K562 (cell line): ENCODE measurements around the gene COL21A1. TPM values are rescaled to one million over a fixed set of nuclear protein-coding genes. Genes with fewer than 3 reads are reported as not detected.

ENCODE experiments used
- ATAC-seq: fragments of 200-7000 bp; cut with Tn5 transposase; 3 replicates; pipeline ENCODE4 v1.9.1; 2020; ENCODE audit warnings: moderate library complexity
- BruUV-seq: library from RNA; stranded (reverse); fragments of 400-500 nt; replicated peaks from 2 replicates; lab custom pipeline; 2021; lab: Mats Ljungman, UMichigan
- CTCF ChIA-PET: fragments of 300-600 bp; formaldehyde crosslinking; extraction: SDS; loops from one replicate; lab custom pipeline; 2021; ENCODE audit warnings: low intra/inter-chr PET ratio; lab: Yijun Ruan, JAX
- POLR2A ChIA-PET: fragments of 300-600, 350-650 bp; sonication (Branson Sonifier 250); formaldehyde crosslinking; extraction: SDS; loops from one replicate; lab custom pipeline; 2021; ENCODE audit warnings: antibody characterized with exemption, inconsistent platforms; lab: Yijun Ruan, JAX
- DNase-seq, 4 experiments: peaks; one replicate each; pipeline versions ENCODE4 v3.0.0 to v3.0.0-alpha.2; 2011 to 2018; ENCODE audit warnings: low spot score in 3 of 4, mixed read lengths in 3 of 4; ENCODE audit errors: extremely low read depth in 1 of 4
- FAIRE-seq: peaks from 2 replicates; lab custom pipeline; 2011; peaks lifted over from hg19 to GRCh38; lab: Jason Lieb, UNC
- H2AFZ ChIP-seq: 2 replicates; pipeline ENCODE4 v1.6.0; 2011; ENCODE audit warnings: low read depth, low read length, control low read depth, inconsistent platforms
- H3K27ac ChIP-seq: fragments of 200-600 bp; 3 replicates; pipeline ENCODE4 v1.8.0; 2011; ENCODE audit warnings: low read depth, mild to moderate bottlenecking, control low read depth, inconsistent platforms, low read length, moderate library complexity, mixed read lengths; ENCODE audit errors: extremely low read depth
- H3K27me3 ChIP-seq, 2 experiments: fragments of 300-600 bp in 1 of 2; 2 replicates in 1 of 2; 3 replicates in 1 of 2; pipeline versions ENCODE4 v1.6.0 to v1.8.0; 2011; ENCODE audit warnings: inconsistent platforms in 2 of 2, low read length in 2 of 2, mild to moderate bottlenecking in 1 of 2, mixed read lengths in 1 of 2, moderate library complexity in 1 of 2; ENCODE audit not compliant: control insufficient read depth in 2 of 2, insufficient read depth in 2 of 2
- H3K36me3 ChIP-seq: fragments of 300-600 bp; 3 replicates; pipeline ENCODE4 v1.8.0; 2011; ENCODE audit warnings: mild to moderate bottlenecking, low read length, inconsistent platforms; ENCODE audit not compliant: control insufficient read depth, insufficient read depth
- H3K4me1 ChIP-seq, 2 experiments: fragments of 200-600 bp in 1 of 2; replicated peaks in 1 of 2; 2 replicates in 1 of 2; 3 replicates in 1 of 2; pipeline versions ENCODE4 v1.5.1 to v1.8.0; 2011; ENCODE audit warnings: inconsistent platforms in 2 of 2, low read length in 2 of 2, mild to moderate bottlenecking in 1 of 2, mixed read lengths in 1 of 2, moderate library complexity in 1 of 2; ENCODE audit not compliant: control insufficient read depth in 2 of 2, insufficient read depth in 2 of 2
- H3K4me2 ChIP-seq: 2 replicates; pipeline ENCODE4 v1.6.1; 2011; ENCODE audit warnings: low read length, control low read depth, inconsistent platforms, mixed read lengths; ENCODE audit not compliant: insufficient read depth
- H3K4me3 ChIP-seq: fragments of 200-600 bp; sonication (generic), shearing (Covaris generic); 2 replicates; pipeline ENCODE4 v1.5.1; 2016; ENCODE audit warnings: control low read depth, inconsistent platforms
- H3K79me2 ChIP-seq: fragments of 200-600 bp; 3 replicates; pipeline ENCODE4 v1.8.0; 2011; ENCODE audit warnings: low read length, inconsistent platforms; ENCODE audit not compliant: control insufficient read depth, insufficient read depth
- H3K9ac ChIP-seq, 2 experiments: 2 replicates each; pipeline versions ENCODE4 v1.6.0 to v1.6.1; 2011; ENCODE audit warnings: low read depth in 2 of 2, low read length in 2 of 2, control low read depth in 1 of 2, inconsistent platforms in 1 of 2, mild to moderate bottlenecking in 1 of 2, mixed read lengths in 1 of 2; ENCODE audit not compliant: insufficient read depth in 1 of 2
- H3K9me1 ChIP-seq: one replicate; pipeline ENCODE4 v1.6.0; 2011; ENCODE audit warnings: inconsistent platforms, mild to moderate bottlenecking, low read length, moderate library complexity; ENCODE audit not compliant: control insufficient read depth, insufficient read depth
- H3K9me3 ChIP-seq: replicated peaks from 2 replicates; pipeline ENCODE4 v1.5.1; 2011; ENCODE audit warnings: low read depth, low read length, inconsistent platforms; ENCODE audit not compliant: control insufficient read depth, insufficient read depth
- H4K20me1 ChIP-seq: replicated peaks from 2 replicates; pipeline ENCODE4 v1.6.1; 2011; ENCODE audit warnings: low read length, inconsistent platforms, mixed read lengths; ENCODE audit not compliant: control insufficient read depth, insufficient read depth
- CEBPG ChIP-seq, 3 experiments: fragments of 200-800 bp in 1 of 3; sonication (Bioruptor generic) in 1 of 3; sonication (generic) in 1 of 3; formaldehyde crosslinking in 1 of 3; IDR thresholded peaks in 2 of 3; conservative IDR thresholded peaks in 1 of 3; 2 replicates each; pipeline versions ENCODE4 v1.6.1 to v1.8.0; 2016 to 2022; ENCODE audit warnings: missing compliant biosample characterization in 2 of 3, missing genetic modification characterization in 2 of 3, mild to moderate bottlenecking in 1 of 3, missing genetic modification reagents in 1 of 3
- NFE2L1 ChIP-seq: fragments of 450-650 bp; IDR thresholded peaks from 2 replicates; pipeline ENCODE4 v1.6.1; 2016; ENCODE audit warnings: missing genetic modification characterization, low read depth, mild to moderate bottlenecking, missing compliant biosample characterization, moderate library complexity, borderline replicate concordance
- POLR2AphosphoS2 ChIP-seq: IDR thresholded peaks from 2 replicates; pipeline ENCODE4 v1.6.1; 2012; ENCODE audit warnings: low read length, improper control_type of control experiment
- WGBS: fragments of 100-300 bp; shearing (Covaris generic); methylation state at CpG from one replicate; pipeline ENCODE4 v1.1.6; 2016; ENCODE audit warnings: low coverage, mixed read lengths; ENCODE audit not compliant: insufficient coverage; ENCODE audit errors: missing lambda C conversion rate; 5-methylcytosine and 5-hydroxymethylcytosine counted together
- in situ Hi-C: fragments of 300-500 bp; cut with MboI; formaldehyde crosslinking; loops from 4 replicates; pipeline ENCODE4 v1.15.0; 2018; ENCODE audit warnings: inconsistent platforms, mixed read lengths
- intact Hi-C: fragments of 100-400 bp; cut with micrococcal nuclease; formaldehyde crosslinking; loops from 2 replicates; pipeline ENCODE4 v1.14.2; 2022
- polyA plus RNA-seq, 8 experiments: library from polyadenylated mRNA; depleted of rRNA in 4 of 8; stranded (reverse) in 5 of 8; unstranded in 3 of 8; fragments of >200 nt; fragmentation: Nextera tagmentation in 2 of 8; fragmentation: Illumina TruSeq in 1 of 8; extraction: Ambion mirVana in 2 of 8; extraction: Trizol in 1 of 8; gene quantifications; 2 replicates each; pipeline versions ENCODE4 v1.2.1 to v1.2.3, GENCODE V29; 2011 to 2014; ENCODE audit warnings: inconsistent platforms in 1 of 8, missing spikeins in 1 of 8
- total RNA-seq, 7 experiments: library from RNA; depleted of rRNA in 6 of 7; stranded (reverse); fragments of >200 nt in 6 of 7; fragmentation: Illumina TruSeq in 2 of 7; extraction: Trizol in 2 of 7; gene quantifications; 2 replicates each; pipeline versions ENCODE4 v1.2.1 to v1.2.3, GENCODE V29; 2011 to 2021; ENCODE audit warnings: low replicate concordance in 1 of 7
- TF ChIP-seq, protein P1 (sequence below): sonication (generic); formaldehyde crosslinking; IDR thresholded peaks from 2 replicates; pipeline ENCODE4 v1.9.0; 2022; ENCODE audit warnings: mild to moderate bottlenecking, missing genetic modification reagents
- TF ChIP-seq, protein P2 (sequence below): conservative IDR thresholded peaks from 2 replicates; pipeline ENCODE4 v1.6.1; 2011; ENCODE audit warnings: low read depth, mild to moderate bottlenecking, low read length; ENCODE audit not compliant: control insufficient read depth
- TF ChIP-seq, protein P3 (sequence below): fragments of 250-450 bp; sonication (Bioruptor Pico); IDR thresholded peaks from 2 replicates; pipeline ENCODE4 v1.8.0; 2021; ENCODE audit warnings: moderate library complexity, mild to moderate bottlenecking, inconsistent platforms

COL21A1 gene
- total and polyA plus RNA-seq, 9 of the 15 experiments (the other 6 are each of a cell fraction or from before 2014, with no cell fraction given) = 0.03 to 0.76 (median 0.25) TPM

DNA sequence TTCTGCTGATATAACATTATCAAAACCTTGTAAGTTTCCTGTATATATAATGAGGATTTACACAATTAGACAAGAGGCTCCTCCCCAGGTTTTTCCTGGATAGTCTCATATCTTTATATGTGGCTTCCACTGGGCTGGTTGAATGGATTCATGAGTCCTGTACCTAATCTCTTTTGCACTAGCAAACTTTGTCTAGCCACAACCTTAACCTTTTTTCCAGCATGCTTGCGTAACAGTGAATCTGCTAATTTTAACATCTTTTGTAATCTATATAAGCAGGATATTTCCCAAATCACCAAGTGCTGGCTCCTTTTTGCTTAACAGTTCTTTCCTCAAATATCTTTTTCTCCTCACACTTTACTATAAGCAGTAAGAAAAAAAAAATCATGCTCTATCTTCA lies 153.6 kb downstream of the COL21A1 start (continued):
- TF ChIP-seq, protein P1, sequence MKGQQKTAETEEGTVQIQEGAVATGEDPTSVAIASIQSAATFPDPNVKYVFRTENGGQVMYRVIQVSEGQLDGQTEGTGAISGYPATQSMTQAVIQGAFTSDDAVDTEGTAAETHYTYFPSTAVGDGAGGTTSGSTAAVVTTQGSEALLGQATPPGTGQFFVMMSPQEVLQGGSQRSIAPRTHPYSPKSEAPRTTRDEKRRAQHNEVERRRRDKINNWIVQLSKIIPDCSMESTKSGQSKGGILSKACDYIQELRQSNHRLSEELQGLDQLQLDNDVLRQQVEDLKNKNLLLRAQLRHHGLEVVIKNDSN (CRISPR knock-in tag) = no peak
- TF ChIP-seq, protein P2, sequence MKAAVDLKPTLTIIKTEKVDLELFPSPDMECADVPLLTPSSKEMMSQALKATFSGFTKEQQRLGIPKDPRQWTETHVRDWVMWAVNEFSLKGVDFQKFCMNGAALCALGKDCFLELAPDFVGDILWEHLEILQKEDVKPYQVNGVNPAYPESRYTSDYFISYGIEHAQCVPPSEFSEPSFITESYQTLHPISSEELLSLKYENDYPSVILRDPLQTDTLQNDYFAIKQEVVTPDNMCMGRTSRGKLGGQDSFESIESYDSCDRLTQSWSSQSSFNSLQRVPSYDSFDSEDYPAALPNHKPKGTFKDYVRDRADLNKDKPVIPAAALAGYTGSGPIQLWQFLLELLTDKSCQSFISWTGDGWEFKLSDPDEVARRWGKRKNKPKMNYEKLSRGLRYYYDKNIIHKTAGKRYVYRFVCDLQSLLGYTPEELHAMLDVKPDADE = no peak

DNA sequence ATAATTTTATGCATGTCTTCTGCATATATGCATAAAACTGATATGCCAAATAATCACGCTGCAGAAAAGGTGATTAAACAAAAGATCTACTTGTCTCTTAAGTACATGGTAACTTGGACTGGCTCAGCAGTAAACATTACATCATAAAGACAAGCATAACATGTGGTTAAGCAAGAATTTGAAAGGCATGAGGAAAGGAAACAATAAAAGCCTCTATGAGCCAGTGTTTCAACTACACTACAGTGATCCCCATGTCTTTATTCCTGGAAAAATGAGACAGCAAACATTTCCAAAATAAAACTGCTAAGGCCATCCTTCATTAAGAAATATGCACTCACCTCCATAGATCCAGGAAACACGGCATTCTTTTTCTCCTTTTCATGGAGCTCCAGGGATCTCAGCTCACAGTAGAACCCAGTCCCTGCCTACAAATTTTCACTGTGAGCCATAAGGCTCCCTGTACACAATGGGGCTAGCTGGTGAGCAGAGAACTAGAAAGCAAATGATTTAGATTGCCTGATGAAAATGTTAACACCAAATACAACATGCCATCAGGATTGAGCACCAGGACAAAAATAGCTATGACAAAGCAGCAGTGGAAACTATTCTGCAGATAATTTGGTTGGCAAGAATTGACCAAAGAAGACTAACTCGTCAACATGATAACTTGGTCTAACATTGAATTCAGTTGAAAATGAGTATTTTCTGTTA lies 156.1 kb downstream of the COL21A1 start:
- Histone ChIP-seq H3K9me3 (no peaks in the 10 kb centered on the region), H3K27ac (no peak overlapping the region), H3K36me3 (no peaks in the 10 kb centered on the region), H3K27me3 (no peaks in the 10 kb centered on the region), H4K20me1 (no peaks in the 10 kb centered on the region), H2AFZ (no peak overlapping the region), H3K4me3 (no peak overlapping the region), H3K4me1 (no peaks in the 10 kb centered on the region), H3K79me2 (no peaks in the 10 kb centered on the region), H3K4me2 (no peak overlapping the region), H3K9me1 (no peaks in the 10 kb centered on the region), H3K9ac (no peak overlapping the region)
- no peak for DNase-seq
- no TSS peak for BruUV-seq
- no peak for FAIRE-seq
- POLR2A ChIA-PET = no interaction called here
- WGBS = 0% methylated on average over 3 of the region's 3 CpGs
- no peak for TF ChIP-seq CEBPG (CRISPR knock-in tag; IDR thresholded peaks at IDR 0.05)
- 0 out of 4 replicates have a peak, but pooled peaks of 1 of the 2 experiments have one; percentile 33 for TF ChIP-seq CEBPG (tag; conservative IDR thresholded peaks at IDR 0.05 in 1 of 2, IDR thresholded peaks at IDR 0.05 in 1 of 2)
- no peak for TF ChIP-seq POLR2AphosphoS2
- TF ChIP-seq NFE2L1 (tag) = no peak
- TF ChIP-seq, protein P3, sequence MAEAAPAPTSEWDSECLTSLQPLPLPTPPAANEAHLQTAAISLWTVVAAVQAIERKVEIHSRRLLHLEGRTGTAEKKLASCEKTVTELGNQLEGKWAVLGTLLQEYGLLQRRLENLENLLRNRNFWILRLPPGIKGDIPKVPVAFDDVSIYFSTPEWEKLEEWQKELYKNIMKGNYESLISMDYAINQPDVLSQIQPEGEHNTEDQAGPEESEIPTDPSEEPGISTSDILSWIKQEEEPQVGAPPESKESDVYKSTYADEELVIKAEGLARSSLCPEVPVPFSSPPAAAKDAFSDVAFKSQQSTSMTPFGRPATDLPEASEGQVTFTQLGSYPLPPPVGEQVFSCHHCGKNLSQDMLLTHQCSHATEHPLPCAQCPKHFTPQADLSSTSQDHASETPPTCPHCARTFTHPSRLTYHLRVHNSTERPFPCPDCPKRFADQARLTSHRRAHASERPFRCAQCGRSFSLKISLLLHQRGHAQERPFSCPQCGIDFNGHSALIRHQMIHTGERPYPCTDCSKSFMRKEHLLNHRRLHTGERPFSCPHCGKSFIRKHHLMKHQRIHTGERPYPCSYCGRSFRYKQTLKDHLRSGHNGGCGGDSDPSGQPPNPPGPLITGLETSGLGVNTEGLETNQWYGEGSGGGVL = no peak
- in situ Hi-C loops (no loop called here), intact Hi-C loops (no loop called here)
- CTCF ChIA-PET = no interaction called here
- no peak for ATAC-seq
